ENCODE measurements around the gene RPL10L. TPM values are rescaled to one million over a fixed set of nuclear protein-coding genes. Genes with fewer than 3 reads are reported as not detected.

Gene RPL10L
- total RNA-seq, 1 donor from 2014 or later, result not detected

DNA sequence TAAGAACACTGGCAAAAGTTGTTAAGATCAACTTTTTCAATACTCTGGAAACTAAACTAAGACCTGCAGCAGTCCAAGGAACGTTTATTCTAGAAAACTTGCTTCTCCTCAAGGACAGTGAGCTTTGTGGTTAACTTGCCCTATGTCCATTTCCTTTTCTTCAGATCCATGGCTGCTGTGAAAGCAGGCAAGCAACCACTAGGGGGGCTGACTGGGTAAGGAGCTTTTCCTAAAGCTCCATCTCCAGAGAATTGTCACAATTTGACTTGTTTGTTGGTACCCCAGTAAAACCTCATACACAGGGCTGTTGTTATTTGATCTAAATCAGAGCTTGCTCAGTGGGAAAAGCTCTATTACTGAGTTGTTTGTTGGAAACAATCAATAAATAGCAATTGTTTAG lies 10.1 kb upstream of the RPL10L start:
- TF ChIP-seq, protein P1, sequence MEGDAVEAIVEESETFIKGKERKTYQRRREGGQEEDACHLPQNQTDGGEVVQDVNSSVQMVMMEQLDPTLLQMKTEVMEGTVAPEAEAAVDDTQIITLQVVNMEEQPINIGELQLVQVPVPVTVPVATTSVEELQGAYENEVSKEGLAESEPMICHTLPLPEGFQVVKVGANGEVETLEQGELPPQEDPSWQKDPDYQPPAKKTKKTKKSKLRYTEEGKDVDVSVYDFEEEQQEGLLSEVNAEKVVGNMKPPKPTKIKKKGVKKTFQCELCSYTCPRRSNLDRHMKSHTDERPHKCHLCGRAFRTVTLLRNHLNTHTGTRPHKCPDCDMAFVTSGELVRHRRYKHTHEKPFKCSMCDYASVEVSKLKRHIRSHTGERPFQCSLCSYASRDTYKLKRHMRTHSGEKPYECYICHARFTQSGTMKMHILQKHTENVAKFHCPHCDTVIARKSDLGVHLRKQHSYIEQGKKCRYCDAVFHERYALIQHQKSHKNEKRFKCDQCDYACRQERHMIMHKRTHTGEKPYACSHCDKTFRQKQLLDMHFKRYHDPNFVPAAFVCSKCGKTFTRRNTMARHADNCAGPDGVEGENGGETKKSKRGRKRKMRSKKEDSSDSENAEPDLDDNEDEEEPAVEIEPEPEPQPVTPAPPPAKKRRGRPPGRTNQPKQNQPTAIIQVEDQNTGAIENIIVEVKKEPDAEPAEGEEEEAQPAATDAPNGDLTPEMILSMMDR (IDR thresholded peaks at IDR 0.05; ENCODE audit: unreplicated experiment), result peak; percentile 47
- no peak for DNase-seq (ENCODE audit: low spot score, unreplicated experiment)
- Mint-ChIP-seq H3K9me3 (ENCODE audit: low read depth) (peaks cover 8% of the 10 kb centered on the region), H3K36me3 (ENCODE audit: insufficient read depth) (peaks cover 1% of the 10 kb centered on the region), H3K4me1 (ENCODE audit: low read depth) (no peaks in the 10 kb centered on the region), H3K27ac (no peak overlapping the region), H3K4me3 (ENCODE audit: low read depth) (no peak overlapping the region), H3K27me3 (no peaks in the 10 kb centered on the region)

DNA sequence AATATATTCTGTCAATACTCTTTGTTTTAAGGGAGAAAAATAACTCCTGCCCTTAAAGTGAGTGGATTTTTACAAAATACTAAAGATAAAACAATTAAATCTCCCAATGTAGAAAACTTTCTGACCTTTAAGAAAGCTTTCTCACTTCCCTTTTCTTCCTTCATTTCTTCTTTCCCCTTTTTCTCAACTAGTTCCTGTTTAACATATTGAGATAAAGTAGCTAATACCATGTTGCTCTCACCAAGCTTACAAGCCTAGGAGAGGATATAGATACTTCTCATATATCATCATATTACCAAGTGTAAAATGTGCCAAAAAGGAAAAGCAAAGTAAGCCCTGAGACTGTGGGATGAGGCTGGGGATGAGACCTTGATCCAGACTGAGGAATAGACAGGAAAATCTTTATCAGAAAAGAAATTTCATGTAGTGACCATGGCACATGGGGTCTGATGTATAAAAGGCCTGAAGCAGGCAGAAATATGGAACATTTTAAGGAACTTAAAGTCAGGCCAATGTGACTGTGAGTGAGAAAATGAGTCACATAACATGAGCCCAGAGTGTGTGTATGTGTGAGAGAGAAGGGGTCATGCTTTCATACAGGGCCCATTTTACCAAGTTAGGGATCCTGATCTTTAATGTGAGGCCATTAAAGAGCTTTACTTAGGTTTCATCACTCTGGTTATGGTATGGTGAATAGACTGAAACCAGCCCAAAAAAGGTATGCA lies 1.6 kb upstream of the RPL10L start:
- Mint-ChIP-seq H3K9me3 (ENCODE audit: low read depth) (no peaks in the 10 kb centered on the region), H3K27me3 (no peaks in the 10 kb centered on the region), H3K4me3 (ENCODE audit: low read depth) (no peak overlapping the region), H3K27ac (peak overlapping the region; percentile 8), H3K4me1 (ENCODE audit: low read depth) (peaks cover 11% of the 10 kb centered on the region), H3K36me3 (ENCODE audit: insufficient read depth) (no peaks in the 10 kb centered on the region)
- DNase-seq (ENCODE audit: low spot score, unreplicated experiment), result no peak
- TF ChIP-seq, protein P1 (IDR thresholded peaks at IDR 0.05; ENCODE audit: unreplicated experiment), result no peak

DNA sequence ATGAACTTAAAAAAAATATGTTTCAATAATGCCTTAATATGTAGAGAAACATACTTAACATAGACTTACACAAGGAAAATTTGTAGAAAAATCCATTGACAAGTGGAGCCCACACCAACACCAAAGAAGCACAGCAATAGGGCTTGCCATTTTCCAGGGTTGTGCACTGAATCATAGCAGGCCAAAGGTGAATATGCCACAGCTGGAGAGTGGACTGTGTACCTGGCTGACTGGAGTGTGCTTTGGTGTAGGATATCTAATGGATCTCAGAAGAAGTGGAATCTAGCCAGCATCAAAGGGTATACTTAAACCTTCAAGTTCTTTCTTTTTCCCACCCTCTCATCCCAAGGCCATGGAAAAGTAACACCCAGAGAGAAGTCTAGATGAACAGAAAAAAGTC lies 4.8 kb downstream of the RPL10L start:
- no peaks in the 10 kb centered on the region for H3K9me3 Mint-ChIP-seq (ENCODE audit: low read depth)
- TF ChIP-seq, protein P1 (IDR thresholded peaks at IDR 0.05; ENCODE audit: unreplicated experiment), result no peak
- no peak overlapping the region for H3K27ac Mint-ChIP-seq
- H3K27me3 Mint-ChIP-seq, result no peaks in the 10 kb centered on the region
- H3K4me3 Mint-ChIP-seq (ENCODE audit: low read depth), result no peak overlapping the region
- no peaks in the 10 kb centered on the region for H3K4me1 Mint-ChIP-seq (ENCODE audit: low read depth)
- no peaks in the 10 kb centered on the region for H3K36me3 Mint-ChIP-seq (ENCODE audit: insufficient read depth)
- DNase-seq (ENCODE audit: low spot score, unreplicated experiment), result no peak

DNA sequence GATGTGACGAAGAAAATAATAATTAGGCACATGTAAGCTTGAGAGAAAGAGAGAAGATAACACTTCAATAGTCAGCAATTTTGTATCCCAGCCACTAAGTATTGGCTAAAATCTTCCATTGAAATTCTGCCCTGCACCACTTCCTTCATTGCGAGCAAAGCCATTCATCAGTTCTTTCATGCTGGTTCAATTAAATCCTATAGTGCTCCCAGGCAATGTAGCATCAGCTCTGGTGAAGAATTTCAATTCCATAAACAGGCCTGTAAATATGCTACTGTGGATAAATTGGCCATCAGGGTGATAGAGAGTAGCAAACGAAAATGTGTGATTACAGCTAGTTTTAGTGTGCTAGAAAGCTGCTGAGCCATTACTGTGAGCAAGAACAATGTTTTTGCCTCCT lies 24.7 kb downstream of the RPL10L start:
- Mint-ChIP-seq H3K27ac (no peak overlapping the region), H3K4me3 (ENCODE audit: low read depth) (no peak overlapping the region), H3K9me3 (ENCODE audit: low read depth) (no peaks in the 10 kb centered on the region), H3K36me3 (ENCODE audit: insufficient read depth) (no peaks in the 10 kb centered on the region), H3K27me3 (no peaks in the 10 kb centered on the region), H3K4me1 (ENCODE audit: low read depth) (peaks cover 4% of the 10 kb centered on the region)
- TF ChIP-seq, protein P1 (IDR thresholded peaks at IDR 0.05; ENCODE audit: unreplicated experiment), result no peak
- DNase-seq (ENCODE audit: low spot score, unreplicated experiment), result no peak
